ENCODE data around the gene SLC29A4. TPM values are rescaled to one million over a fixed set of nuclear protein-coding genes. Genes with fewer than 3 reads are reported as not detected.
"Not testable (repeated sequence)": the region's sequence is repeated elsewhere in the genome, so short reads cannot be mapped to it uniquely, and the experiment has no call there.

Gene SLC29A4
- total and polyA plus RNA-seq, 2 of the 4 experiments (the other 2 are of a cell fraction), result 2.3 to 7.6 TPM

DNA sequence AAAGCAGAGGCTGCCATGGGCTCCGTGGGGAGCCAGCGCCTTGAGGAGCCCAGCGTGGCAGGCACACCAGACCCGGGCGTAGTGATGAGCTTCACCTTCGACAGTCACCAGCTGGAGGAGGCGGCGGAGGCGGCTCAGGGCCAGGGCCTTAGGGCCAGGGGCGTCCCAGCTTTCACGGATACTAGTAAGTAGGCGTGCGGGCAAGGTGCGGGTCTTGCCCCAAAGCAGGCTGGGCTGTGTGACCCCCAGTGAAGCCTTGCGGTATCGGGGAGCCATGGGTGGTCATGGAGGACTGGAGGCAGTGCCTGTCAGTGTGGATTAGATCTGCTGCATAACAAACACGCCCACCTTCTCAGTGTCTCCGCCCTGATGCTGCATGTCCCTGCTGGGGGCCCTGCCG lies 5.1 kb downstream of the SLC29A4 start:
- WGBS, 2 experiments (ENCODE audit: extremely low coverage in 2 of 2, insufficient read length in 1 of 2), result no CpG with 5 or more reads among the region's 19 CpGs
- no peak overlapping the region for H2AK5ac ChIP-seq (ENCODE audit: low read depth, low read length)

DNA sequence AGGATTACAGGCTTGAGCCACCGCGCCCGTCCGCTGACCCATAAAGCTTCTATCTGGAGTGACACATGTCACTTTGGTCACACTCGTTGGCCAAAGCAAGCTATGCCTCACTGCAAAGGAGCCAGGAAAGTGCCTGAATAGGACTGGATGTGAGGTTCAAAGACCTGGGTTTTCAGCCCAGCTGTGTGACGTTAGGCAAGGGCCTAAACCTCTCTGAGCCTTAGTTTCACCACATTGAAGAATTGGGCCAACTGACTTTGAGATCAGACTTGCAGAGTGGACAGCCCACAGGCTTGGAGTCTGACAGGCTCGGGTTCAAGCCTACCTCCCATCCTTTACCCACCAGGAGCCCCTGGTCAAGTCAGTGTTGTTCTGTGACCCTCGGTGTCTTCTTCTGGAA lies 5.8 kb downstream of the SLC29A4 start:
- intact Hi-C loops (cut with micrococcal nuclease); H3K79me1 ChIP-seq (ENCODE audit: low read depth in 1 of 2, low read length in 2 of 2); H3K27me3 ChIP-seq (ENCODE audit: control insufficient read depth, insufficient read depth, low read length); H2BK20ac ChIP-seq (ENCODE audit: low read depth, low read length); H4K91ac ChIP-seq (ENCODE audit: insufficient read depth, low read depth, low read length); H3K4me2 ChIP-seq (ENCODE audit: low read depth, low read length); H4K8ac ChIP-seq (ENCODE audit: low read depth in 2 of 2, low read length in 2 of 2); H3K9me1 ChIP-seq (ENCODE audit: insufficient read depth, low read length); ATAC-seq (ENCODE audit: low read depth); H3K36me3 ChIP-seq (ENCODE audit: control insufficient read depth, insufficient read depth, low read length); H3K18ac ChIP-seq (ENCODE audit: low read depth, low read length); H3K9me3 ChIP-seq (ENCODE audit: control insufficient read depth, insufficient read depth, low read length); H2BK5ac ChIP-seq (ENCODE audit: low read depth, low read length, poor library complexity, severe bottlenecking); H4K20me1 ChIP-seq (ENCODE audit: insufficient read depth, low read length); H3K14ac ChIP-seq (replicated peaks; ENCODE audit: low read depth, low read length); H3K56ac ChIP-seq (ENCODE audit: extremely low read depth, insufficient read depth, low read length); H2AK9ac ChIP-seq (replicated peaks; ENCODE audit: low read depth, low read length, poor library complexity); H2BK120ac ChIP-seq (ENCODE audit: low read depth, low read length); H3K4me3 ChIP-seq (ENCODE audit: insufficient read depth, low read depth, low read length); in situ Hi-C loops (cut with MboI; ENCODE audit: low sequenced_read_pairs); H2BK15ac ChIP-seq (ENCODE audit: low read depth, low read length); CTCF ChIA-PET; H3K4ac ChIP-seq (ENCODE audit: low read depth, low read length); H3K27ac ChIP-seq (ENCODE audit: insufficient read depth, low read length); H2AFZ ChIP-seq (replicated peaks; ENCODE audit: low read length, poor library complexity); DNase-seq; BruUV-seq (replicated peaks); H4K5ac ChIP-seq (ENCODE audit: low read depth, low read length); H3K9ac ChIP-seq (ENCODE audit: low read depth, low read length); dilution Hi-C loops (cut with HindIII; ENCODE audit: low sequenced_read_pairs, unreplicated experiment); POLR2A ChIA-PET (ENCODE audit: unreplicated experiment); H3K4me1 ChIP-seq (ENCODE audit: control insufficient read depth, insufficient read depth, low read length); H2AK5ac ChIP-seq (ENCODE audit: low read depth, low read length); H3K23ac ChIP-seq (ENCODE audit: low read depth, low read length): not testable (repeated sequence)
- WGBS, 2 experiments (ENCODE audit: extremely low coverage in 2 of 2, insufficient read length in 1 of 2), result 83% methylated on average over 1 of the region's 8 CpGs; no CpG with 5 or more reads in 1 of the 2 experiments

More for the DNA sequence above, 5.1 kb downstream of the SLC29A4 start:
- no peak for DNase-seq
- no peak overlapping the region for H4K8ac ChIP-seq (ENCODE audit: low read depth in 2 of 2, low read length in 2 of 2)
- no peak overlapping the region for H3K18ac ChIP-seq (ENCODE audit: low read depth, low read length)
- H3K4me3 ChIP-seq (ENCODE audit: insufficient read depth, low read depth, low read length), result no peak overlapping the region
- H2AK9ac ChIP-seq (replicated peaks; ENCODE audit: low read depth, low read length, poor library complexity), result no peak overlapping the region
- no peak overlapping the region for H2BK5ac ChIP-seq (ENCODE audit: low read depth, low read length, poor library complexity, severe bottlenecking)
- H4K91ac ChIP-seq (ENCODE audit: insufficient read depth, low read depth, low read length), result no peak overlapping the region
- H3K79me1 ChIP-seq (ENCODE audit: low read depth in 1 of 2, low read length in 2 of 2), result no peaks in the 10 kb centered on the region
- in situ Hi-C loops (cut with MboI; ENCODE audit: low sequenced_read_pairs), result no loop called here
- H3K23ac ChIP-seq (ENCODE audit: low read depth, low read length), result no peak overlapping the region
- 0 out of 2 replicates have a peak, but pooled peaks cover 5% of the 10 kb centered on the region for H4K20me1 ChIP-seq (ENCODE audit: insufficient read depth, low read length)
- POLR2A ChIA-PET (ENCODE audit: unreplicated experiment), result no interaction called here
- H3K4ac ChIP-seq (ENCODE audit: low read depth, low read length), result no peak overlapping the region
- no peak overlapping the region for H3K9ac ChIP-seq (ENCODE audit: low read depth, low read length)
- CTCF ChIA-PET, result no interaction called here
- no peak overlapping the region for H3K4me2 ChIP-seq (ENCODE audit: low read depth, low read length)
- no TSS peak for BruUV-seq (replicated peaks)
- H2AFZ ChIP-seq (replicated peaks; ENCODE audit: low read length, poor library complexity), result no peak overlapping the region
- no peak overlapping the region for H3K56ac ChIP-seq (ENCODE audit: extremely low read depth, insufficient read depth, low read length)
- no peaks in the 10 kb centered on the region for H3K9me3 ChIP-seq (ENCODE audit: control insufficient read depth, insufficient read depth, low read length)
- intact Hi-C loops (cut with micrococcal nuclease), result no loop called here
- H2BK15ac ChIP-seq (ENCODE audit: low read depth, low read length), result no peak overlapping the region
- H2BK20ac ChIP-seq (ENCODE audit: low read depth, low read length), result no peak overlapping the region
- H3K36me3 ChIP-seq (ENCODE audit: control insufficient read depth, insufficient read depth, low read length), result peaks cover 9% of the 10 kb centered on the region; the same call in 1 of the 2 replicates
- no peak overlapping the region for H2BK120ac ChIP-seq (ENCODE audit: low read depth, low read length)
- TF ChIP-seq RFX5 (IDR thresholded peaks at IDR 0.05; ENCODE audit: low read depth, low read length) (no peak), RCOR1 (IDR thresholded peaks at IDR 0.05; ENCODE audit: insufficient replicate concordance, low read length) (no peak), SMC3 (IDR thresholded peaks at IDR 0.05; ENCODE audit: low read depth, low read length) (no peak), MXI1 (IDR thresholded peaks at IDR 0.05; ENCODE audit: borderline replicate concordance, low read depth, low read length) (no peak), MAFK (IDR thresholded peaks at IDR 0.05; ENCODE audit: low read depth, low read length) (no peak), MAZ (IDR thresholded peaks at IDR 0.05; ENCODE audit: borderline replicate concordance, low read depth, low read length) (no peak), CHD1 (IDR thresholded peaks at IDR 0.05; ENCODE audit: low read depth, low read length) (no peak)
- no peak overlapping the region for H4K5ac ChIP-seq (ENCODE audit: low read depth, low read length)
- ATAC-seq (ENCODE audit: low read depth), result no peak
- H3K9me1 ChIP-seq (ENCODE audit: insufficient read depth, low read length), result no peaks in the 10 kb centered on the region
- H3K27me3 ChIP-seq (ENCODE audit: control insufficient read depth, insufficient read depth, low read length), result no peaks in the 10 kb centered on the region
- dilution Hi-C loops (cut with HindIII; ENCODE audit: low sequenced_read_pairs, unreplicated experiment), result no loop called here
- no peaks in the 10 kb centered on the region for H3K4me1 ChIP-seq (ENCODE audit: control insufficient read depth, insufficient read depth, low read length)
- no peak overlapping the region for H3K27ac ChIP-seq (ENCODE audit: insufficient read depth, low read length)
- no peak overlapping the region for H3K14ac ChIP-seq (replicated peaks; ENCODE audit: low read depth, low read length)
